GM23338 (cell line): ENCODE results near the gene CASS4.

Source experiments
- CREB1 ChIP-seq: fragments of 250-450 bp; sonication (Bioruptor Pico); IDR thresholded peaks from 2 replicates; pipeline ENCODE4 v1.5.0; 2020; ENCODE audit warnings: low read depth, mild to moderate bottlenecking, moderate library complexity
- CTCF ChIP-seq, 2 experiments: fragments of 200-600 bp in 1 of 2; sonication (generic) in 1 of 2; conservative IDR thresholded peaks; 2 replicates each; pipeline versions ENCODE4 v1.5.1 to v1.6.1; 2016 to 2017; ENCODE audit warnings: antibody characterized with exemption in 2 of 2, low read depth in 2 of 2, mild to moderate bottlenecking in 2 of 2, moderate library complexity in 1 of 2
- ETS1 ChIP-seq: IDR thresholded peaks from 2 replicates; pipeline ENCODE4 v1.6.1; 2016; ENCODE audit warnings: antibody characterized with exemption
- EZH2 ChIP-seq: fragments of 200-600 bp; sonication (generic); IDR thresholded peaks from one replicate; pipeline ENCODE4 v1.8.0; 2017; ENCODE audit warnings: antibody characterized with exemption, mild to moderate bottlenecking, low read depth; ENCODE audit not compliant: unreplicated experiment
- EZH2phosphoT487 ChIP-seq: fragments of 200-600 bp; sonication (generic); IDR thresholded peaks from one replicate; pipeline ENCODE4 v1.8.1; 2018; ENCODE audit warnings: antibody characterized with exemption; ENCODE audit not compliant: unreplicated experiment
- JUNB ChIP-seq: IDR thresholded peaks from one replicate; pipeline ENCODE4 v1.6.1; 2016; ENCODE audit warnings: antibody characterized with exemption; ENCODE audit not compliant: unreplicated experiment
- NANOG ChIP-seq: IDR thresholded peaks from 2 replicates; pipeline ENCODE4 v1.6.1; 2016; ENCODE audit warnings: antibody characterized with exemption, borderline replicate concordance
- POLR2AphosphoS5 ChIP-seq: IDR thresholded peaks from 2 replicates; pipeline ENCODE4 v1.6.1; 2016; ENCODE audit warnings: antibody characterized with exemption, low read depth
- REST ChIP-seq: IDR thresholded peaks from one replicate; pipeline ENCODE4 v1.6.1; 2018; ENCODE audit warnings: antibody characterized with exemption; ENCODE audit not compliant: unreplicated experiment
- ZNF331 ChIP-seq: fragments of 250-450 bp; sonication (Bioruptor Pico); IDR thresholded peaks from 2 replicates; pipeline ENCODE4 v1.5.0; 2020; ENCODE audit warnings: low read depth, mild to moderate bottlenecking, moderate library complexity

- TF ChIP-seq CTCF (conservative IDR thresholded peaks at IDR 0.05; ENCODE audit: low read depth in 2 of 2) (no peak), EZH2 (no peak), ETS1 (no peak), POLR2AphosphoS5 (no peak), EZH2phosphoT487 (no peak), REST (no peak), ZNF331 (no peak), NANOG (no peak), CREB1 (CRISPR knock-in tag) (no peak), JUNB (no peak)
Measured at GRCh38 chr20:56460459-56460858, 48.4 kb downstream of the CASS4 start.
